Fibroblast of lung (primary cell): ENCODE measurements around the gene PARVG.

Source experiments
- CTCF ChIP-seq, 2 donors: IDR thresholded peaks in 1 of 2; conservative IDR thresholded peaks in 1 of 2; 1 replicate in 1 of 2; 2 replicates in 1 of 2; pipeline ENCODE4 v1.5.1; 2011 to 2012; ENCODE audit warnings: low read length in 2 of 2, control low read depth in 1 of 2, inconsistent platforms in 1 of 2, low read depth in 1 of 2, mild to moderate bottlenecking in 1 of 2
- EZH2 ChIP-seq: IDR thresholded peaks from 2 replicates; pipeline ENCODE4 v1.5.1; 2012; ENCODE audit warnings: low read length, control low read depth, mild to moderate bottlenecking; ENCODE audit errors: missing control alignments

GRCh38 chr22:44213489-44214043 lies 32.8 kb downstream of the PARVG start:
- TF ChIP-seq CTCF (conservative IDR thresholded peaks at IDR 0.05 in 1 of 2, IDR thresholded peaks at IDR 0.05 in 1 of 2; ENCODE audit: low read depth in 1 of 2, low read length in 2 of 2) (no peak), EZH2 (no peak)
